Urothelium cell line (cell line): ENCODE measurements around the gene KCNIP3.
A peak's percentile ranks its signal among the peaks of the same experiment; 100 is the strongest.
"Not testable (repeated sequence)": the region's sequence is repeated elsewhere in the genome, so short reads cannot be mapped to it uniquely, and the experiment has no call there.

ENCODE experiments used
- DNase-seq: peaks from one replicate; pipeline ENCODE4 v3.0.0; 2011; ENCODE audit warnings: low spot score, mixed read lengths
- FAIRE-seq: peaks from 2 replicates; lab custom pipeline; 2011; peaks lifted over from hg19 to GRCh38; lab: Jason Lieb, UNC

The KCNIP3 gene

DNA sequence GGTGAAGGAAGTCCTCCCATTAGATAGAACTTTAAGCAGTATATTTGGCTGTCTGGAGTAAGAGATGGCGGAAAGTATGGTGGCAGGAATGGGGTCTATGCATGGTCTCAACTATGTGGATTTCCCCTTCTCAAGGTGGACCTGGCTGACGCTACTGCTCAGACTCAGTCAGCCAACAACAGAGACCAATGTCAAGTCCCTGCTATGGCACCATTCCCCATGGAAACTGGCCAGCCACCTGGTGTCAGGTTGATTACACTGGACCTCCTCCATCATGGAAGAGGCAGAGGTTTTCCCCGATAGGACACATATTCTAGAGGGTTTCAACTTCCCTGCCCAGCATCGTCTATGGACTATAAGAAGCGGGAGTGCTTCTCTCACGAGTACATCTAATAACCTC, 96.8 kb downstream of the KCNIP3 start:
- no peak for FAIRE-seq
- DNase-seq = no peak

DNA sequence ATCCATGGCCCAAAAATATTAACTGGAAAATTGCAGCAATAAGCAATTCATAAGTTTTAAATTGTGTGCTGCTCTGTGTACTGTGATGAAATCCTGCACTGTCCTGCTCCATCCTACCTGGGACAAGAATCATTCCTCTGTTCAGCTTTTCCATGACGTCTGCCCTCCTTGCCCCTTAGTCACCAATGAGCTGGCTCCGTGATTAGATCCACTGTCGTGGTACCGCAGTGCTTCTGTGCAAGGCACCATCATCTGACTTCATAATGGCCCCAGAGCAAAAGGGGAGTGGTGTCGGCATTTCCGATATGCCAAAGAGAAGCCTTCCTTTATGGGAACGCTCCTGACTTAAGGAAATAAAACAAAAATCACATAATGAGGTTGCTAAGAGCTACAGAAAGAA, 101.9 kb downstream of the KCNIP3 start:
- no peak for FAIRE-seq
- DNase-seq = no peak

DNA sequence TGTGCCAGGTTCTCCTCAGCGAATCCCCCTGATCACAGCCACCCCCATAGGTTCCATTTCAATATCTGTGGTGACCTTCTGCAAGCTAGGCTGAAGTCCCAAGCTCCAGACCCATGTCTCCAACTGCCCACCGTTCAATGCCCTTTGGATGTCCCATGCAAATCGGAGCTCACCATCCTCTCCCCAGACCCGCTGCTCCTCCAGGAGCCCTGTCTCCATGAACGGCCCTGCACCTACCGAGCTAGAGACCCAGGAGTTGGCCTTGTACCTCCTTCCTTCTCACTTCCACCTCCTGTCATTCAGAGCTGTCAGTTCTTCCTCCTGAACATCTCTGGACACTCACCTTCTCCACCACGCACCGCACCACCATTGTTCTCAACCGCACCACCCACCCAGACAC, 104.3 kb downstream of the KCNIP3 start:
- no peak for DNase-seq
- no peak for FAIRE-seq

DNA sequence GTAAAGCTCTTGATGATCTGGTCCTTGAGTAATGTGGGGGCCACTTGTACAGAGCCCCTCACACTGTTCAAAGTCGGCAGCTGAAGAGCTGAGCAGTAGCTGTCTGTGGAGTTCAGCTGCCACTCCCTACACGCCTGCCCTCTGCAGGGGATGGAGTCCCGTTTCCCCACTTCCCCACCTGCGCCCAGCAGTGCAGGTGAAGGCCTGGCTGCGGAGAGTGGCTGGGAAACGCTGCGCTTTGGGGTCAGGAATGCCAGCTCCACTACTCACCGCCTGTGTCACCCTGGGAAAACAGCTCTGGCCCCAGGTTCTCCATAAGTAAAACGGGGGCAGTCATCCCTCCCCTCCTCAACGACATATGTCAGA, 104.8 kb downstream of the KCNIP3 start:
- not testable (repeated sequence) for DNase-seq, FAIRE-seq

DNA sequence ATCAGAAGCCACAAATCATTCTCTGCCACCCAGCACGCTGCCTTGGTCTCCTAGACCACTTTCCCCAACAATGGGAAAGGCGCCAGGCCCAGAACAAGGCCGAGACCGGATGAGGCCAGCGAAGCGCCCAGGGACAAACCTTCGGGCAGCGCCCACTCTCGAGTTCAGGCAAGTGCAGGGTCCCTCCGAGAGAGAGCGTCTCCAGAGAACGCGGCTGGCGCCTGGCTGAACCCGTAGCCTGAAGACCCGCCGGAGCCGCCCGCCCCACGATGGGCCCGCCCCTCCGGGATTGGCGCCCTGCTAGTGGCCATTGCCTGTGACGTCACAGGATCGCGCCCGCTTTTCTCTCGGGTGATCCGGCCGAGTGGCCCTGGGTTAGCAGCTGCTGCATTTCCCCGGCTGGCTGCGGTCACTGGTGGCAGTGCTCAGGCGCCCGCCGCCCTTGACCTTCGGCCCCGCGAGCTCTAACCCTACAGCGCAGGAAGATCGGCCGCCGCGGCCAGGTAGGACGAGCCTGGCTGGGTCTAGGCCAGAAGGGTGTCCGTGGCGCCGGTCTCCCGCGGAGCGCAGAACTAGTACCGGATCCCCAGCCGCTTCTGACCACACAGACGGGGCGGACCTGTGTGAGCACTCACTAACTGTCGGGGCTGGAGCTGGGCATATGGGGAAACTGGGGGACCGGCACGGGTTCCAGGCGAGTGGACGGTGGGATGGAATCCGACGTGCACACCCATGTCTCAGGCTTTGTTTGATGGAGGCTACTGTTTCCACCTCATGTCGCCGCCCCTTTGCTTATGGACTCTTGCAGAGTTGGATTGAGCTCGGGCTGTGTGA, 105.4 kb downstream of the KCNIP3 start, which contains the start of gene FAHD2A:
Gene FAHD2A, plus strand, starts transcription at position 339 of the 834 bp plus-strand sequence. CDS start 2,851 bp downstream, outside the sequence.
- DNase-seq (peak; percentile 99), FAIRE-seq (no peak)

DNA sequence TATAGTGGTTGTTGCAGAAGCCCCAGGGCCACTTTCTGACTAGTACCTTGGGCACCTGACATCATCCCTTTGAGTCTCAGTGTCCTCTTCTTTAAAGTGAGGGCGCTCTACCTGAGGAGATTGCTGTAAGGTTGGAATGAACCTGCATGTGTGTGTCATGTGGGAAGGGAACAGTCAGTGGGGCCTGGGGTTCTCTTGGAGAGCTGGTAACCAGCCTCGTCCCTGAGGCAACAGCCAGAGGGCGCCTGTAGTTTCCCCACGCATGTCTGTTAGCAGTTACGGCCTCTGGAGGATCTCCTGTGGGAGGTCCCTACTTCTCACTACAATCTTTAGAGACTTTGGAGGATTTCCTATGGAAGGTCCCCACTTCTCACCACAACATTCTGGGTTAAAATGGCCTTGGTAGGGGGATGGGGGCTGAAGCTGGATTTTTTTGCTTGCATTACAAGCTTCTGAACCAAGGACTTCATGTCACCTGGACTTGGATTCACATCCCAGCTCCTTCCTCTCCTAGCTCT, 106.1 kb downstream of the KCNIP3 start:
- DNase-seq, FAIRE-seq: not testable (repeated sequence)

DNA sequence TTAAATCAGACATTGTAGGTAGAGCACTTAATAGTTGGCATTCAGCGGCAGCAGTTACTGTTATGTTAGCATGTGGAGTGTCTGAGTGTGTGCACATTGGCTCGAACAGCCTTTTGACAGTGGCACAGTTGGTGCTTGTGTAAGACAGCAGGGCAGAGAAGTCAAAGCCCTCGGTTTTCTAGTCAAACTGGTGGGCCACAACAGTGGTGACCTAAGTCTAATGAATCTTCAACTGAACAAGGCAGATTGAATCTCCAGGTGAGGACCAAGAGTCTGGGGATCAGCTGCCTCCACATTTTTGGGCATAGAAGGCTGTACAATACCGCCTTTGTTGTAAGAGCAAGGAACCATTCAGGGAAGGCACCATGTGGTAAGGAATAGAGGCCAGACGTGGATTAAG, 106.7 kb downstream of the KCNIP3 start:
- not testable (repeated sequence) for FAIRE-seq

DNA sequence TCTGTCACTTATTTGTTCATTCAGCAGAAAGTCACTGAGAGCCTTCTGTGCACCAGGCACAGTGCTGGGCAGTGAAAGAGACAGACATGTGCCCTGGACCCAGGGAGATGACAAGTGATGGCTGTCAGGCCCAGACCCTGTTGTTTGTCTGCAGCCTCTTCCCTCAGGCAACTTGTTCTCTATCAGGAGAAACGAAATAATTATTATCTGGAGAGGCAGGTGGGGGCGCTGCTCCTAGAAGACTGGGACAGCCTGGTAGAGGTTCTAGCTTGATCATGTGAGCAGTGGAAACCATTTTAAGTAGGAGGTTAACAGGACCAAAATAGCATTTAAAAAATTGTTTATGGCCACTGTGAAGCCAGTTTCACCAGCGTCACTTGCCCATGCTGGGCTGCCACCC, 107.5 kb downstream of the KCNIP3 start:
- not testable (repeated sequence) for DNase-seq, FAIRE-seq

More for the DNA sequence above, 106.7 kb downstream of the KCNIP3 start:
- not testable (repeated sequence) for DNase-seq

DNA sequence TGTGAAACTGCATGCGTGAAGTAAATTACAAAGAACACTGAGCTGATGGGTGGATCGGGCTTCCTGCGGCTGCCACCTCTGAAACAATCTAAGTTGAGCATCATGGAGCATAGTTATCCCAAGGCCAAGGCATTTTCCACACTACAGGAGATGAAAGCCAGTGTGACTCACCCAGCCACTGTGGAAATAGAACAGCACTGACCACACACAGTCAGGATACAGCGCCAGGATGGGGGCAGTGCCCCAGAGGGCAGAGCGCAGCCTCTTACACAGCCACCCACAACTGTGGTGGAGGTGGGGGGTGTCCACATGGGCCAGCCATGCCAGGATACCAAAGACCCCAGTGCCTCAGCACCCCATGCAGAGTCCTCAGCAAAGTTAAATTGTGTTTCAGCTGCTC, 114.1 kb downstream of the KCNIP3 start:
- DNase-seq, FAIRE-seq: not testable (repeated sequence)

DNA sequence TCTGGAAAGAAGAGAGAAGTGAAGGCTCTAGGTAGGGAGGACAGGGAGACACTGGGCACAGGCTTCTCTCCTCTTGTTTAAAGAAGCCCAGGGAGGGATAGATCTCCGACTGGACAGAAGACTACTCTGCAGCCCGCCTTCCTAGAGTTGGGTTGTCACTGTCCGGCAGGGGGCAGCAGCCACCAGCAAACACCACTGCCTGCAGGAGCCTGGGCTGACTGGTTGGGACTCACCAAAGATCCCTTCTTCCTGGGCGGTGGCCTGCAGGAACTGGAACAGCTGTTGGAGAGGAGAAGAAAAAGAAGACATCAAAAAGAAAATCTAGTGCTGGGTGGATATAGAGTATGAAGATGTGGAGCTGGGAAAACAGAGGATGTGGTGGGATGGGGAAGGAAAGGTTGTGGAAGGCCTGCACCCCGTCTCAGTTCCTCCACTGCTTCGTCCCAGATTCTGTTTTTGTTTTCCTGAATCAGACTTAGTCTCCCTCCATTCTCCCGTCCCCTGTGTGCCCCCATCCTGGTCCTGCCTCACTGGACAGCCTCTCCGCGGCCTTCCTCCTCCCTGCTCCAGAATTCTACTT, 117.0 kb downstream of the KCNIP3 start:
- FAIRE-seq = not testable (repeated sequence)
- DNase-seq = peak; percentile 67

DNA sequence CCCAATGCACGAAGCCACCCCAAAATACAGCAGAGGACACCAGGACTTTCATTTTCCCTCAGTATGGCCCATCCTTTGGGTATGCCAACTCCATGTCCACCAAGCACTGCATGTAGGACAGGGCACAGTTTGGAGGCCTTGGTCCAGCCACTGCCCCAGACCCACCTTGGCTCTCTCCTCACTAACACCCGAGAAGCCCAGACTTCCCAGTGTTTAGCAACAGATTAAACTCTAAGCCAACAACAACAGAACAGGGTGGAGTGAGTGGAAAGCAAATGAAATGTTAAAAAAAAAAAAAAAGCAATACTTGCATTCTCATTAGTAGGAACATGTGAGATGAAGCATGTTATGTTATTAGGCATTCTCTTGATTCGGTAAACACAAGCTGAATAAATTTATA, 118.0 kb downstream of the KCNIP3 start:
- not testable (repeated sequence) for FAIRE-seq, DNase-seq

DNA sequence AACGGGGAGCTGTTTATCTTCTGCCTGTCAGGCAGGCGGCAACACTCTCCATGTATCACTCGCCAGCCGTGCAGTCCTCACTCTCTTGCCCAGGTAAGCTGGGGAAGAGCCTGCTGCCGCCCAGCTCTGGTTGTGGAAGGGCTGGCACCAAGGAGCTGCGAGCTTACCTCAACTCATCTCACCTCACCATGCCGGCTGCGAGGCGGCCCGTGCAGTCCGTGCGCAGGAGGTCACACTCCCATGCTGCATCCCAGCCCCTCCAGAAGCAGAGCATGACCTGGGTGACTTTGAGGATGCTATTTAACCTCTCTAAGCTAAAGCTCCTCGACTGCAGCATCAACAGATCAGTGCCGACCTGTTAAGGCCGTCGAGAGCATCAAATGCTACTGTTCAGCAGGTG, 118.4 kb downstream of the KCNIP3 start:
- FAIRE-seq = not testable (repeated sequence)

DNA sequence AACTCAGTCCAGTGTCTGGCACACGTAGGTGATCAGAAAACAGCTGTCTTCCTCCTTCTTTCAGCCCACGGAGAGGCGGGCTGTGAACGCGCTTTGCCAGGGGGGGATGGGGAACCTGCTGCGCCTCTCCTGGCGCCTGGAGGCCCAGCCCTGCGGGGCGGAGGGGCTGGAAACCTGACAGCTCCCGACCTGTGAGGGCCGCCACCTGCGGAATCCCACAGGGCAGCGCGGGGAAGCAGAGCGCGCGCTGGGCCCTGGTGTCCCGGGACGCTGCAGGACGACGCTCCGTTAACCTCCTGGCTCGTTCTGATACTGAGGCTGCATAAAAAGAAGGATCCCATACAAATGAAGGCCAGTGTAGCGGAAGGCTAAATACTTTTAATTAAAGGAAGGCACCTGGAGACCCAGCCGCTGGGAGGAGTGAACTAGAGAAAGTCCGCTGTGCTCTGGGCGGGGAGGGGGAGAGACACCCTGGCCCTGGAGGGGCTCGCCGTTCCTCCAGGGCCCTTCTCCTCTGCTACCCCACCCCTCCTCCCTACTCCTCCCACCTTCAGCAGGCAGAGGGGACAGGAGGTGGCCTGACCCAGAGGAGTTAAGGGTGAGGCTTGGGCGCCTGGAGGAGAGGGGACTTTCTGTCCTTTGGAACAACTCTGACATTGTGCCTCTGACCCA, 130.2 kb downstream of the KCNIP3 start:
- not testable (repeated sequence) for DNase-seq
- peak; percentile 30 for FAIRE-seq

More for the DNA sequence above, 118.4 kb downstream of the KCNIP3 start:
- not testable (repeated sequence) for DNase-seq

DNA sequence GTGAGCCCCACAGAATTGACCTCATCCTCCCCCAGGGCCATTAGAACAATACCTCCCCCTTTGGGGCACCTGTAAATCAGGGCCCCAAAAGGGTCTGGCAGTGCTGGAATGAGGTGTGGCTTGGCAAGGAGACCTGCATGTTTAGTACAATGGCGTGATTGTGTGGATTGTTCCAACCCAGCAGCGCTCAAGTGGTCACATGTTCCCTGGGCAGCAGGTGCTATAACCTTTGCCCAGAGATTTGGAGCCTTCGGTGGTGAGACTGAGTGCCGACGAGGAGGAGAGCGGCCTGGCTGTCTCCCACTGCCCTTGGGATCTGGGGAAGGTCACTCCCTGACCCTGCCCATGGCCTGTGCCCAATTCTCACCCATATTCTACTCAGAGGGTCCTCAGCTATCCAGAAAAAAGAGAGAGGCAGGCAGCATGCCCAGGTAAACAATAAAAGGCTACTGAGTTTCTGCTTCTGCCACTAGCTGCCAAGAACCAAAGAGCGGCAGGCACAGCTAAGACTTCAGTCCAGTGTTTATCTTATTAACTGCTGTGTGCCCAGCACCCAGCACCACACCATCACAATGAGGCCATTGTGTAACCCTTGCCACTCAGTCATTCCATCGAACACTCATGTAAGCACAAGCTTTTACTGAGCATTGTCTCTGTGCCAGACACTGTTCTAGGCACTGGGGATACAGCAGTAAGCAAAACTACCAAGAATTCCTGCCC, 132.8 kb downstream of the KCNIP3 start:
- FAIRE-seq, DNase-seq: not testable (repeated sequence)

DNA sequence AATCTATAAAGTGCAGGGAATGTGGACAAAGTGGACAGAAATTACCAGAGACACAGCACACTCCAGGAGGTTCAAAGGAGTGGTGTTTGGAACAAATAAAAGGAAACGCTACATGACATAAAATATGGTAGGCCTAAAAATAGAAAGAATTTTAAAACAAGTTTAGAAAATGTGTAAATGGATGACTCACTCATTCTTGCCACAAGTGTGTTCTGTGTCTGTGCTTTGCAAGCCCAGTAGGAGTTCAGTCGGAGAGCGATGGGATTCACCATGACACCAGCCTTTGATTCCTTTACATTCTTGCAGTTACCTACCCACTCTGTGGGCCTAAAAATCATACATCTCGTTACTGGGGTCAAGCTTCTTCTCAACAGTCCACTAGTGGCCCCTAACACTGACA, 136.2 kb downstream of the KCNIP3 start:
- FAIRE-seq, DNase-seq: not testable (repeated sequence)

DNA sequence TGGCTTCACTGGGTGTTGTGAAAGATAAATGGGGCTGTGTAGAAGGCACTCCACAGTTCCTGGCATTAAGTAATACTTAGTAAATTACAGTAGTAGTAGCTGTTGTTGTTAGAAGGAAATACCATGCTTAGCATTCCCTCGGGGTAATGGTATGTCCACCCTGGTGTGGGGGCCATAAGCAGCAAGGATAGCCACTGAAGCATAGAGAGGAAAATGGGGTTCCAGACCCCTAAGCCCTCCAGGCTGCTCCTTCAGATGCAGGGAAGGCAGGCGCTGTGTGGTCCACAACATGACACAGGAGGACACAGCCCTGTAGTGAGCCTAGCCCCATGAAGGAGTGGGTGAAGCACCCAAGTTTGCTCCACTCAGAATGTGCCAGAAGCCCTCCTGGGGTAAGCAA, 136.8 kb downstream of the KCNIP3 start:
- not testable (repeated sequence) for FAIRE-seq, DNase-seq

DNA sequence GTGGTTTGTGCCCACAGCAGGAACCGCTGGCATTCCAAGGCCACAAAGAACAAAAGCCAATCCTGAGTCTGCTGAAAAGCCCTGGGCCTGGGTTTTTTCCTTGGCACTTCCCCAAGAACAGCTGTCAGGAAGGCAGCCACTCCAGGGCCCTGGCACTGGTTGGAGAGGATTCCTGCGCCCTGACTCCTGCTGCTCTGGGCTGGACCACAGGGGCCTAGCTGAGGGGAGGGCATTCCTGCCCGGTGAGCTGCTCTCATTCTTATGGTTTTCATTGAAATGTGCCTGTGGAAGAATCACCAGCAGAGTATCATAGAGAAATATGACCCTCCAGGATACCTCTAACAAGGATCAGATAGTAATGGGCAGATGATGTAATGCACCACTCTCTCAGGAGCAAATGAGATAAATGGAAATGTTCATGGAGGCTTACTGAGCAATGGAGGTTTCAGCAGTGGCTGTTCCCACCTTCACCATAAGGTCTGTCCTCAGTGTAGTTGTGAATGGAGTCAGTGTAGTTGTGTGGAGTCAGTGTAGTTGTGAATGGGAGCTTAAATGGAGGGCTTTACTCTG, 137.4 kb downstream of the KCNIP3 start:
- DNase-seq = not testable (repeated sequence)
- FAIRE-seq = peak; percentile 99

DNA sequence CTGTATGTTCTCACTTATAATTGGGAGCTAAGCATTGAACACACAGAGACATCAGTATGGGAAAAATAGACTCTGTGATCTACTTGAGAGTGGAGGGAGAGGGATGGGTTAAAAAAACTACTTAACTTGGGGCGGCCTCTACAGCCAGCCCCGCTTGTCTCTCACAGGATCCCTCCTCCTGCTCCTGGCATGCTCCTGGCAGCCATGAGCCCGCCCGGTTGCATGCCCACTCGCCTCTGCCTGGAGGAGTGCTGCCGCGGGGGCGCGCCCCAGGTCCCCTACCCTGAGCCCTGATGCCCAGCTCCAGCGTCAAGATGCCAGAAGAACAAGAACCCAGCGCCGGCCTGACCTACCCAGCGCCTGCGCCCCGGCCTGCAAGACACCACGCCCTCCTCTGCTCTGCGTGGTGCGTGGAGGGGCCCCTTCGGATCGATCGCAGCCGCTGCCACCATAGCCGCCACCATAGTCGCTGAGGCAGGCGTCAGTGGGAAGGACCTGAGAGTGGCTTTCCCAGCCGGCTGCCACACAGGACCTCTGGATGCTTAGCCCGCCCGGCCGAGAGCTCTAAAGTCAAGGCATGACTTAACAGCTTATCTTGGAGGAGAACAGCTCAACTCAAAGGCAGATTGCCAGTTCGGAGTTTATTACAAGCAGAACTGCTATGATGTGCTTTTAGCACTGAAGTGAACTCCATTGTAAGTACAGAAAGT, 138.2 kb downstream of the KCNIP3 start:
- FAIRE-seq = peak; percentile 86
- DNase-seq = not testable (repeated sequence)
